H1 (cell line): Measurements from ENCODE around the gene RNF5.

Source experiments
- EZH2 ChIP-seq: fragments of 200-600 bp; sonication (generic); IDR thresholded peaks from 2 replicates; pipeline ENCODE4 v1.7.1; 2012; ENCODE audit warnings: low read depth, mild to moderate bottlenecking, moderate library complexity, low read length, inconsistent platforms; ENCODE audit not compliant: severe bottlenecking
- MAX ChIP-seq: IDR thresholded peaks from 2 replicates; pipeline ENCODE4 v1.6.1; 2012; ENCODE audit warnings: inconsistent platforms
- RAD21 ChIP-seq, 2 experiments: IDR thresholded peaks in 1 of 2; conservative IDR thresholded peaks in 1 of 2; 2 replicates each; pipeline ENCODE4 v1.6.1; 2011; ENCODE audit warnings: low read depth in 2 of 2, low read length in 2 of 2, improper control_type of control experiment in 1 of 2, inconsistent platforms in 1 of 2, mild to moderate bottlenecking in 1 of 2, moderate library complexity in 1 of 2
- SP4 ChIP-seq: IDR thresholded peaks from 2 replicates; pipeline ENCODE4 v1.6.1; 2012; ENCODE audit warnings: low read length, inconsistent platforms
- TAF1 ChIP-seq: IDR thresholded peaks from 2 replicates; pipeline ENCODE4 v1.6.1; 2011; ENCODE audit warnings: mild to moderate bottlenecking, low read depth, low read length
- TF ChIP-seq, protein P1 (sequence below), 3 experiments: IDR thresholded peaks; 1 replicate in 2 of 3; 2 replicates in 1 of 3; pipeline versions ENCODE4 v1.5.1 to v1.6.1; 2011; ENCODE audit warnings: low read length in 3 of 3, mild to moderate bottlenecking in 3 of 3, inconsistent platforms in 2 of 3, low read depth in 1 of 3, moderate library complexity in 1 of 3; ENCODE audit not compliant: insufficient read depth in 1 of 3; ENCODE audit errors: control extremely low read depth in 1 of 3

GRCh38 chr6:32203426-32204267 is 25.4 kb downstream of the RNF5 start:
- TF ChIP-seq, protein P1, sequence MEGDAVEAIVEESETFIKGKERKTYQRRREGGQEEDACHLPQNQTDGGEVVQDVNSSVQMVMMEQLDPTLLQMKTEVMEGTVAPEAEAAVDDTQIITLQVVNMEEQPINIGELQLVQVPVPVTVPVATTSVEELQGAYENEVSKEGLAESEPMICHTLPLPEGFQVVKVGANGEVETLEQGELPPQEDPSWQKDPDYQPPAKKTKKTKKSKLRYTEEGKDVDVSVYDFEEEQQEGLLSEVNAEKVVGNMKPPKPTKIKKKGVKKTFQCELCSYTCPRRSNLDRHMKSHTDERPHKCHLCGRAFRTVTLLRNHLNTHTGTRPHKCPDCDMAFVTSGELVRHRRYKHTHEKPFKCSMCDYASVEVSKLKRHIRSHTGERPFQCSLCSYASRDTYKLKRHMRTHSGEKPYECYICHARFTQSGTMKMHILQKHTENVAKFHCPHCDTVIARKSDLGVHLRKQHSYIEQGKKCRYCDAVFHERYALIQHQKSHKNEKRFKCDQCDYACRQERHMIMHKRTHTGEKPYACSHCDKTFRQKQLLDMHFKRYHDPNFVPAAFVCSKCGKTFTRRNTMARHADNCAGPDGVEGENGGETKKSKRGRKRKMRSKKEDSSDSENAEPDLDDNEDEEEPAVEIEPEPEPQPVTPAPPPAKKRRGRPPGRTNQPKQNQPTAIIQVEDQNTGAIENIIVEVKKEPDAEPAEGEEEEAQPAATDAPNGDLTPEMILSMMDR (IDR thresholded peaks at IDR 0.05; ENCODE audit: control extremely low read depth in 1 of 3, insufficient read depth in 1 of 3, low read depth in 1 of 3, low read length in 3 of 3): no peak
- TF ChIP-seq SP4 (no peak), TAF1 (no peak), EZH2 (no peak), MAX (no peak), RAD21 (IDR thresholded peaks at IDR 0.05 in 1 of 2, conservative IDR thresholded peaks at IDR 0.05 in 1 of 2; ENCODE audit: low read depth in 2 of 2, low read length in 2 of 2) (no peak)
